Activated T-helper 2 cell treated with anti-CD3 and anti-CD28 coated beads, Interferon-gamma antibody, Interleukin-2, Interleukin-4, amounts not matched to agents 10 μg/mL and 5 μg/mL and 100 μg/mL, durations not matched to agents 14 hours and 24 hours and 36 hours (primary cell): ENCODE results near the gene GBE1. TPM values are rescaled to one million over a fixed set of nuclear protein-coding genes. Genes with fewer than 3 reads are reported as not detected.

Experiments
- DNase-seq: peaks from one replicate; pipeline ENCODE4 v3.0.0; 2021; ENCODE audit warnings: low spot score
- H3K27ac Mint-ChIP-seq: one replicate; pipeline ENCODE4 v1.8.0; 2021; ENCODE audit warnings: mixed read lengths
- H3K27me3 Mint-ChIP-seq: one replicate; pipeline ENCODE4 v1.8.0; 2021; ENCODE audit warnings: low read depth, mixed read lengths
- H3K36me3 Mint-ChIP-seq: one replicate; pipeline ENCODE4 v1.8.0; 2021; ENCODE audit warnings: low read depth, mixed read lengths
- H3K4me1 Mint-ChIP-seq: one replicate; pipeline ENCODE4 v1.8.0; 2021; ENCODE audit warnings: low read depth, mixed read lengths
- H3K4me3 Mint-ChIP-seq: one replicate; pipeline ENCODE4 v1.8.0; 2021; ENCODE audit warnings: low read depth, mild to moderate bottlenecking, moderate library complexity, mixed read lengths
- H3K9me3 Mint-ChIP-seq: one replicate; pipeline ENCODE4 v1.8.0; 2021; ENCODE audit warnings: mixed read lengths
- intact Hi-C: fragments of 100-400 bp; cut with micrococcal nuclease; formaldehyde crosslinking; loops from one replicate; pipeline ENCODE4 v1.15.1; 2023
- total RNA-seq: library from RNA; stranded (reverse); gene quantifications from 2 replicates; pipeline ENCODE4 v1.2.3, GENCODE V29; 2022

Gene GBE1
- total RNA-seq, 1 donor from 2014 or later: 55.1 TPM

- intact Hi-C loops: no loop called here
- H3K4me3 Mint-ChIP-seq: no peak overlapping the region
These were observed 84.6 kb downstream of the GBE1 start for GRCh38 chr3:81676706-81677456.

GRCh38 chr3:81674690-81675089, 86.8 kb downstream of the GBE1 start:
- Mint-ChIP-seq H3K9me3 (no peaks in the 10 kb centered on the region), H3K4me3 (no peak overlapping the region), H3K27me3 (no peaks in the 10 kb centered on the region), H3K4me1 (no peaks in the 10 kb centered on the region), H3K36me3 (no peaks in the 10 kb centered on the region), H3K27ac (no peak overlapping the region)
- intact Hi-C loops: no loop called here
- no peak for DNase-seq

More at GRCh38 chr3:81676706-81677456, 84.6 kb downstream of the GBE1 start:
- Mint-ChIP-seq H3K27me3 (no peaks in the 10 kb centered on the region), H3K27ac (no peak overlapping the region), H3K4me1 (peaks cover 5% of the 10 kb centered on the region), H3K36me3 (peaks cover 7% of the 10 kb centered on the region), H3K9me3 (no peaks in the 10 kb centered on the region)
- DNase-seq: no peak

GRCh38 chr3:81668283-81668682, 93.2 kb downstream of the GBE1 start:
- no peaks in the 10 kb centered on the region for H3K9me3 Mint-ChIP-seq
- no peak for DNase-seq
- peaks cover 2% of the 10 kb centered on the region for H3K4me1 Mint-ChIP-seq
- no peak overlapping the region for H3K27ac Mint-ChIP-seq
- no peaks in the 10 kb centered on the region for H3K27me3 Mint-ChIP-seq
- H3K36me3 Mint-ChIP-seq: peaks cover 5% of the 10 kb centered on the region
- no peak overlapping the region for H3K4me3 Mint-ChIP-seq
- intact Hi-C loops: no loop called here

- DNase-seq: no peak
- Mint-ChIP-seq H3K27me3 (no peaks in the 10 kb centered on the region), H3K27ac (no peak overlapping the region), H3K4me1 (peaks cover 2% of the 10 kb centered on the region), H3K36me3 (peaks cover 5% of the 10 kb centered on the region), H3K4me3 (no peak overlapping the region), H3K9me3 (no peaks in the 10 kb centered on the region)
- intact Hi-C loops: loop anchor here (2.0 kb wide), 1 partner anchor 466 kb away; no protein-coding TSS in a partner anchor
These were observed 94.8 kb downstream of the GBE1 start for GRCh38 chr3:81666502-81667121.

- Mint-ChIP-seq H3K36me3 (peaks cover 5% of the 10 kb centered on the region), H3K4me1 (peaks cover 2% of the 10 kb centered on the region), H3K4me3 (no peak overlapping the region), H3K9me3 (no peaks in the 10 kb centered on the region), H3K27me3 (no peaks in the 10 kb centered on the region), H3K27ac (no peak overlapping the region)
- intact Hi-C loops: no loop called here
- DNase-seq: no peak
These were observed 98.3 kb downstream of the GBE1 start for GRCh38 chr3:81663114-81663513.

- H3K36me3 Mint-ChIP-seq: no peaks in the 10 kb centered on the region
- DNase-seq: no peak
- intact Hi-C loops: no loop called here
- H3K4me1 Mint-ChIP-seq: no peaks in the 10 kb centered on the region
- no peak overlapping the region for H3K27ac Mint-ChIP-seq
- H3K27me3 Mint-ChIP-seq: no peaks in the 10 kb centered on the region
- no peaks in the 10 kb centered on the region for H3K9me3 Mint-ChIP-seq
- no peak overlapping the region for H3K4me3 Mint-ChIP-seq
These were observed 101.4 kb downstream of the GBE1 start for GRCh38 chr3:81660036-81660435.

- no peak for DNase-seq
- Mint-ChIP-seq H3K4me3 (no peak overlapping the region), H3K27me3 (no peaks in the 10 kb centered on the region), H3K27ac (no peak overlapping the region), H3K4me1 (no peaks in the 10 kb centered on the region), H3K36me3 (no peaks in the 10 kb centered on the region), H3K9me3 (no peaks in the 10 kb centered on the region)
- intact Hi-C loops: no loop called here
These were observed 103.0 kb downstream of the GBE1 start for GRCh38 chr3:81658322-81658997.

GRCh38 chr3:81651139-81651538, 110.3 kb downstream of the GBE1 start:
- Mint-ChIP-seq H3K9me3 (no peaks in the 10 kb centered on the region), H3K36me3 (peaks cover 6% of the 10 kb centered on the region), H3K4me3 (no peak overlapping the region), H3K27me3 (no peaks in the 10 kb centered on the region), H3K4me1 (no peaks in the 10 kb centered on the region), H3K27ac (no peak overlapping the region)
- no peak for DNase-seq
- intact Hi-C loops: no loop called here

- no peaks in the 10 kb centered on the region for H3K27me3 Mint-ChIP-seq
- intact Hi-C loops: no loop called here
- H3K9me3 Mint-ChIP-seq: no peaks in the 10 kb centered on the region
- H3K36me3 Mint-ChIP-seq: peaks cover 6% of the 10 kb centered on the region
- H3K4me3 Mint-ChIP-seq: no peak overlapping the region
- no peak overlapping the region for H3K27ac Mint-ChIP-seq
- DNase-seq: no peak
- H3K4me1 Mint-ChIP-seq: no peaks in the 10 kb centered on the region
These were observed 111.3 kb downstream of the GBE1 start for GRCh38 chr3:81650187-81650586.

GRCh38 chr3:81645248-81645647, 116.2 kb downstream of the GBE1 start:
- H3K27me3 Mint-ChIP-seq: no peaks in the 10 kb centered on the region
- no peak overlapping the region for H3K4me3 Mint-ChIP-seq
- no peaks in the 10 kb centered on the region for H3K4me1 Mint-ChIP-seq
- H3K36me3 Mint-ChIP-seq: peaks cover 6% of the 10 kb centered on the region
- intact Hi-C loops: loop anchor here (10.0 kb wide), 2 partner anchors 60 to 150 kb away; no protein-coding TSS in a partner anchor
- no peak for DNase-seq
- no peak overlapping the region for H3K27ac Mint-ChIP-seq
- H3K9me3 Mint-ChIP-seq: no peaks in the 10 kb centered on the region

- intact Hi-C loops: loop anchor here (10.0 kb wide), 2 partner anchors 59 to 149 kb away; no protein-coding TSS in a partner anchor
- H3K27me3 Mint-ChIP-seq: no peaks in the 10 kb centered on the region
- no peaks in the 10 kb centered on the region for H3K9me3 Mint-ChIP-seq
- no peaks in the 10 kb centered on the region for H3K4me1 Mint-ChIP-seq
- H3K27ac Mint-ChIP-seq: no peak overlapping the region
- no peak for DNase-seq
- H3K36me3 Mint-ChIP-seq: no peaks in the 10 kb centered on the region
- H3K4me3 Mint-ChIP-seq: no peak overlapping the region
These were observed 117.7 kb downstream of the GBE1 start for GRCh38 chr3:81643721-81644120.

GRCh38 chr3:81638480-81638879, 123.0 kb downstream of the GBE1 start:
- no peak for DNase-seq
- H3K36me3 Mint-ChIP-seq: no peaks in the 10 kb centered on the region
- H3K4me3 Mint-ChIP-seq: no peak overlapping the region
- H3K4me1 Mint-ChIP-seq: no peaks in the 10 kb centered on the region
- no peaks in the 10 kb centered on the region for H3K27me3 Mint-ChIP-seq
- H3K9me3 Mint-ChIP-seq: no peaks in the 10 kb centered on the region
- intact Hi-C loops: no loop called here
- H3K27ac Mint-ChIP-seq: no peak overlapping the region

- DNase-seq: no peak
- no peaks in the 10 kb centered on the region for H3K4me1 Mint-ChIP-seq
- H3K4me3 Mint-ChIP-seq: no peak overlapping the region
These were observed 128.8 kb downstream of the GBE1 start for GRCh38 chr3:81632659-81633058.

More at GRCh38 chr3:81632659-81633058, 128.8 kb downstream of the GBE1 start:
- Mint-ChIP-seq H3K36me3 (peaks cover 20% of the 10 kb centered on the region), H3K27ac (no peak overlapping the region), H3K9me3 (no peaks in the 10 kb centered on the region), H3K27me3 (no peaks in the 10 kb centered on the region)
- intact Hi-C loops: no loop called here
